Neutrophil (primary cell): ENCODE data around the gene KRTAP5-5.
A peak's percentile ranks its signal among the peaks of the same experiment; 100 is the strongest.
"Not testable (repeated sequence)": the region's sequence is repeated elsewhere in the genome, so short reads cannot be mapped to it uniquely, and the experiment has no call there.

Source experiments
- H3K27ac ChIP-seq: fragments of 200-600 bp; sonication (generic); 2 replicates; pipeline ENCODE4 v1.5.1; 2016; ENCODE audit warnings: mild to moderate bottlenecking, moderate library complexity
- H3K27me3 ChIP-seq: fragments of 200-600 bp; sonication (generic); 2 replicates; pipeline ENCODE4 v1.6.0; 2016; ENCODE audit warnings: mild to moderate bottlenecking
- H3K36me3 ChIP-seq: fragments of 200-600 bp; sonication (generic); 2 replicates; pipeline ENCODE4 v1.5.1; 2017
- H3K4me1 ChIP-seq, 2 experiments: fragments of 200-600 bp in 1 of 2; sonication (generic) in 1 of 2; 1 replicate in 1 of 2; 2 replicates in 1 of 2; pipeline versions ENCODE4 v1.5.1 to v1.6.1; 2013 to 2016; ENCODE audit warnings: low read depth in 1 of 2, low read length in 1 of 2, mild to moderate bottlenecking in 1 of 2, moderate library complexity in 1 of 2; ENCODE audit not compliant: control insufficient read depth in 1 of 2, insufficient read depth in 1 of 2
- H3K4me3 ChIP-seq, 2 experiments: fragments of 200-600 bp in 1 of 2; sonication (generic) in 1 of 2; 1 replicate in 1 of 2; 2 replicates in 1 of 2; pipeline ENCODE4 v1.5.1; 2013 to 2016; ENCODE audit warnings: low read depth in 1 of 2, low read length in 1 of 2, mild to moderate bottlenecking in 1 of 2, moderate library complexity in 1 of 2
- H3K9me3 ChIP-seq: fragments of 200-600 bp; sonication (generic); 2 replicates; pipeline ENCODE4 v1.5.1; 2016
- TF ChIP-seq, protein P1 (sequence below): fragments of 200-600 bp; sonication (generic); IDR thresholded peaks from 2 replicates; pipeline ENCODE4 v1.5.1; 2016; ENCODE audit warnings: antibody characterized with exemption

The KRTAP5-5 gene, protein sequence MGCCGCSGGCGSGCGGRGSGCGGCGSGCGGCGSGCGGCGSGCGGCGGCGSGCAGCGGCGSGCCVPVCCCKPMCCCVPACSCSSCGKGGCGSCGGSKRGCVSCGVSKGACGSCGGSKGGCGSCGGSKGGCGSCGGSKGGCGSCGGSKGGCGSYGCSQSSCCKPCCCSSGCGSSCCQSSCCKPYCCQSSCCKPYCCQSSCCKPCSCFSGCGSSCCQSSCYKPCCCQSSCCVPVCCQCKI

DNA sequence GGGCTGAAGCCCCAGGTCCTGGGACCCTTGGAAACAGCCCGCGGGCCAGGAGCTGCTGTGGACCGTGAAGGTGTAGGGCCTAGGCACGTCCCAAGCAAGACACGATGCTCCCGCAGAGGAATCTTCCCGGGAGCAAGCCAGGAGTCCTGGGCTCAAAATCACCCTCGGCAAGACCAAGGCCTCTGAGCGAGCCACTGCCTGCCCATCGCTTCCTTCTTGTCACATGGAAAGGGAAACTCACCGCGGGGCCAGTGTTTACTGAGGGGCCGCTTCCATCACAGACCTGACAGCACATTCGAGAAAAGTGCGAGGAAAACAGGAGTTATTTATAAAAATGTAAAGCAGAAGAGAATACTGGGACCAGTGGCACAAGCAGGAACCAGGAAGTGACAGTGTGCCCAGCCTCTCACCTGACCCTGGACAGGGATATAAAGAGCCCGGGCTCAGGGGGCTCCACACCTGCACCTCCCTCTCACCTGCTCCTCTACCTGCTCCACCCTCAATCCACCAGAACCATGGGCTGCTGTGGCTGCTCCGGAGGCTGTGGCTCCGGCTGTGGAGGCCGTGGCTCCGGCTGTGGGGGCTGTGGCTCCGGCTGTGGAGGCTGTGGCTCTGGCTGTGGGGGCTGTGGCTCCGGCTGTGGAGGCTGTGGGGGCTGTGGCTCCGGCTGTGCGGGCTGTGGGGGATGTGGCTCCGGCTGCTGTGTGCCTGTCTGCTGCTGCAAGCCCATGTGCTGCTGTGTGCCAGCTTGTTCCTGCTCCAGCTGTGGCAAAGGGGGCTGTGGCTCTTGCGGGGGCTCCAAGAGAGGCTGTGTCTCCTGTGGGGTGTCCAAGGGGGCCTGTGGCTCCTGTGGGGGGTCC, at the start of gene KRTAP5-5:
Gene KRTAP5-5, plus strand, starts transcription at position 450 of the 860 bp plus-strand sequence. Its CDS starts 66 bp downstream, at position 516.
- H3K27me3 ChIP-seq: peaks cover 66% of the 10 kb centered on the region
- H3K4me3 ChIP-seq: no peak within 1 kb of the TSS
- H3K4me1 ChIP-seq: no peaks in the 10 kb centered on the region
- TF ChIP-seq, protein P1, sequence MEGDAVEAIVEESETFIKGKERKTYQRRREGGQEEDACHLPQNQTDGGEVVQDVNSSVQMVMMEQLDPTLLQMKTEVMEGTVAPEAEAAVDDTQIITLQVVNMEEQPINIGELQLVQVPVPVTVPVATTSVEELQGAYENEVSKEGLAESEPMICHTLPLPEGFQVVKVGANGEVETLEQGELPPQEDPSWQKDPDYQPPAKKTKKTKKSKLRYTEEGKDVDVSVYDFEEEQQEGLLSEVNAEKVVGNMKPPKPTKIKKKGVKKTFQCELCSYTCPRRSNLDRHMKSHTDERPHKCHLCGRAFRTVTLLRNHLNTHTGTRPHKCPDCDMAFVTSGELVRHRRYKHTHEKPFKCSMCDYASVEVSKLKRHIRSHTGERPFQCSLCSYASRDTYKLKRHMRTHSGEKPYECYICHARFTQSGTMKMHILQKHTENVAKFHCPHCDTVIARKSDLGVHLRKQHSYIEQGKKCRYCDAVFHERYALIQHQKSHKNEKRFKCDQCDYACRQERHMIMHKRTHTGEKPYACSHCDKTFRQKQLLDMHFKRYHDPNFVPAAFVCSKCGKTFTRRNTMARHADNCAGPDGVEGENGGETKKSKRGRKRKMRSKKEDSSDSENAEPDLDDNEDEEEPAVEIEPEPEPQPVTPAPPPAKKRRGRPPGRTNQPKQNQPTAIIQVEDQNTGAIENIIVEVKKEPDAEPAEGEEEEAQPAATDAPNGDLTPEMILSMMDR: no peak
- H3K9me3 ChIP-seq: no peaks in the 10 kb centered on the region
- no peaks in the 10 kb centered on the region for H3K36me3 ChIP-seq
- H3K27ac ChIP-seq: no peak within 1 kb of the TSS

DNA sequence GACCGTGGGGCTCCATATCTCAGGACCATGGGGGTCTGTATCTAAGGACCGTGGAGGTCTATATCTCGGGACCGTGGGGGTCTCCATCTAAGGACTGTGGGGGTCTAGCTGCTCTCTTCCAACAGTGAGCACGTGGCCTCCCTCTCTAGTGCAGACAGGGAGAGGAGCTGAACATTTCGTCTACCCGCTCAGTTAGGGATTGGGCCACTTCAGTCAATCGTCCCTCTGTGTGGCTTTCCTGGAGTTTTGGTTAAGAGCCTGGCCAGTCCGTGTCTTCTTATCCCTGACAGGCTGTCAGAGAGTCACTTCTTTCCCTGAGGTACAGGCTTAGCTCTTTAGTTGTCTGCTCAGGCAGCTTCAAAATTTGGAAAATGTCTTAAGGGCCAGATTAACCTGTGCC, 47.6 kb upstream of the KRTAP5-5 start:
- H3K4me3 ChIP-seq: no peak overlapping the region
- H3K27me3 ChIP-seq: peaks cover 60% of the 10 kb centered on the region
- H3K4me1 ChIP-seq: no peaks in the 10 kb centered on the region
- TF ChIP-seq, protein P1: no peak
- no peaks in the 10 kb centered on the region for H3K9me3 ChIP-seq
- no peak overlapping the region for H3K27ac ChIP-seq
- no peaks in the 10 kb centered on the region for H3K36me3 ChIP-seq

DNA sequence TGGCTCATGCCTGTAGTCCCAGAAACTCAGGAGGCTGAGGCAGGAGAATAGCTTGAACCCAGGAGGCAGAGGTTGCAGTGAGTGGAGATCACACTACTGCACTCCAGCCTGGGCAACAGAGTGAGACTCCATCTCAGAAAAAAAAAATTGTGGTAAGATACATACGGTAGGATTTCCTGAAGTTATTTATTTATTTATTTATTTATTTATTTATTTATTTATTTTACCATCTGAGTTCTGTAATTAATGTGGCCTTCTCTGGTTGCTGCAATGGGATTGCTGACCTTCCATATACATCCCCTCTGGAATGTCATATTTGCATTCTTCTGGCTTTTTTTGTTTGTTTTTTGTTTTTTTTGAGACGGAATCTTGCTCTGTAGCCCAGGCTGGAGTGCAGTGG, 46.7 kb upstream of the KRTAP5-5 start:
- H3K27me3 ChIP-seq: peaks cover 58% of the 10 kb centered on the region
- H3K36me3 ChIP-seq, H3K4me1 ChIP-seq, H3K9me3 ChIP-seq, H3K27ac ChIP-seq, H3K4me3 ChIP-seq: not testable (repeated sequence)

DNA sequence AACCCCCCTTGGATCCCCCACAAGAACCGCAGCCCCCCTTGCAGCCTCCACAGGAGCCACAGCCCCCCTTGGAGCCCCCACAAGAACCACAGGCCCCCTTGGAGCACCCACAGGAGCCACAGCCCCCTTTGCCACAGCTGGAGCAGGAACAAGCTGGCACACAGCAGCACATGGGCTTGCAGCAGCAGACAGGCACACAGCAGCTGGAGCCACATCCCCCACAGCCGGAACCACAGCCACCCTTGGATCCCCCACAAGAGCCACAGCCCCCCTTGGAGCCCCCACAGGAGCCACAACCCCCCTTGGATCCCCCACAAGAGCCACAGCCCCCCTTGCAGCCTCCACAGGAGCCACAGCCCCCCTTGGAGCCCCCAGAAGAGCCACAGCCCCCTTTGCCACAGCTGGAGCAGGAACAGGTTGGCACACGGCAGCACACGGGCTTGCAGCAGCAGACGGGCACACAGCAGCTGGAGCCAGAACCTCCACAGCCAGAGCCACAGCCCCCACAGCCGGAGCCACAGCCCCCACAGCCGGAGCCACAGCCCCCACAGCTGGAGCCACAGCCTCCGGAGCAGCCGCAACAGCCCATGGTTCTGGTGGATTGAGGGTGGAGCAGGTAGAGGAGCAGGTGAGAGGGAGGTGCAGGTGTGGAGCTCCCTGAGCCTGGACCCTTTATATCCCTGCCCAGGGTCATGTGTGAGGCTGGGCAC, 44.8 kb upstream of the KRTAP5-5 start, which contains the start of gene KRTAP5-1:
Gene KRTAP5-1, minus strand, starts transcription at position 623 of the 710 bp plus-strand sequence. Its CDS starts 34 bp downstream, at position 589.
- H3K27ac ChIP-seq, H3K4me1 ChIP-seq, H3K9me3 ChIP-seq, H3K36me3 ChIP-seq, H3K4me3 ChIP-seq: not testable (repeated sequence)
- peaks cover 57% of the 10 kb centered on the region for H3K27me3 ChIP-seq

DNA sequence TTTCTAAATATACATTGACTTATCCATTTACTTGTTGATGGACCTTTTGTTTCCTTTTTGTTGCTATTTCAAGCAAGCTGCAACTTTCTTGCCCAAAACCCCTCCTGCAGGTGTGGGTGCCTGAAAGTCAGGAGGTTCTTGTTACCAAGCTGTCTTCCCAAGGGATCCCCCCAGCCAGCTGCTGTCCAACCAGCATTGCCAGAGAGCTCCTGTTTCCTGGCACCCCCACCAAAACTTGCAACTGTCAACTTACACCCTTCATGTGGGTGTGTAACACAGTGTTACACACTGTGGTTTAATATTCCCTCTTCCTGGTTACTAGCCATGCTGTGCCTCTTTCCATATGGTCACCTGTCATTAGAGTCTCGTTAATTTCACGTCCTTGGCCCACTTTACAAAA, 42.9 kb upstream of the KRTAP5-5 start:
- no peak overlapping the region for H3K4me3 ChIP-seq
- H3K27ac ChIP-seq: no peak overlapping the region
- H3K27me3 ChIP-seq: peaks cover 69% of the 10 kb centered on the region
- TF ChIP-seq, protein P1: no peak
- H3K4me1 ChIP-seq: peaks cover 8 to 9% of the 10 kb centered on the region in 2 experiments
- no peaks in the 10 kb centered on the region for H3K9me3 ChIP-seq
- no peaks in the 10 kb centered on the region for H3K36me3 ChIP-seq

DNA sequence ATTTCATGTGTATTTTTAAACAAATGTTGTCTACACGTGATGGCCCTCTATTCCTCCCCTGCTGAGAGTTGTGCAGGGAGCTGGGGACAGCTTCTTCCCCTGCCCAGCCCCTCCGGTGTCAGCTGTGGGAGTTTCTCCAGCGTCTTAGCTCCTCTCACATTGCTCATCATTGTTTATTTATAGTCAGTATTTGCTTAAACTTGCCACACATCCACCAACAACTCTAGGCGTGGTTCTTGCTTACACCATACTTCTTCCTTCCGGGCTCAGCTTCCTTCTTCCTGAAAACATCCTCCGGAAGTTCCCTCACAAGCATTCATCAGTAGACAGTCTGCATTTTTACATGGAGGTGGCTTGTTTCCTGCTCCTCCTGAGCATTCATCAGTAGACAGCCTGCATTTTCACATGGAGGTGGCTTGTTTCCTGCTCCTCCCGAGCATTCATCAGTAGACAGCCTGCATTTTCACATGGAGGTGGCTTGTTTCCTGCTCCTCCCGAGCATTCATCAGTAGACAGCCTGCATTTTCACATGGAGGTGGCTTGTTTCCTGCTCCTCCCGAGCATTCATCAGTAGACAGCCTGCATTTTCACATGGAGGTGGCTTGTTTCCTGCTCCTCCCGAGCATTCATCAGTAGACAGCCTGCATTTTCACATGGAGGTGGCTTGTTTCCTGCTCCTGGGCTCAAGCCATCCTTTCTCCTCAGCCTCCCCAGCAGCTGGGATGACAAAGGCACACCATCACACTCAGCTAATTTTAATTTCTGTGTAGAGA, 40.2 kb upstream of the KRTAP5-5 start:
- Histone ChIP-seq H3K27me3 (peaks cover 76% of the 10 kb centered on the region), H3K27ac (peak overlapping the region; percentile 32)
- H3K4me3 ChIP-seq, H3K9me3 ChIP-seq, H3K4me1 ChIP-seq, H3K36me3 ChIP-seq: not testable (repeated sequence)
